8988T (cell line): ENCODE results near the gene TRPV4.

ENCODE experiments used
- DNase-seq: peaks from one replicate; pipeline ENCODE4 v3.0.0; 2011

Gene TRPV4

GRCh38 chr12:109804820-109805761, 28.1 kb downstream of the TRPV4 start:
- peak; percentile 73 for DNase-seq

GRCh38 chr12:109803678-109804077, 29.5 kb downstream of the TRPV4 start:
- DNase-seq, result no peak

GRCh38 chr12:109802828-109803227, 30.4 kb downstream of the TRPV4 start:
- no peak for DNase-seq

GRCh38 chr12:109800536-109800935, 32.7 kb downstream of the TRPV4 start:
- DNase-seq, result no peak

- DNase-seq, result no peak
Observed at GRCh38 chr12:109798691-109799090, 34.5 kb downstream of the TRPV4 start.

GRCh38 chr12:109797905-109798669, 35.1 kb downstream of the TRPV4 start:
- DNase-seq, result no peak

- DNase-seq, result no peak
Observed at GRCh38 chr12:109796057-109796456, 37.1 kb downstream of the TRPV4 start.

GRCh38 chr12:109795023-109795422, 38.2 kb downstream of the TRPV4 start:
- no peak for DNase-seq

GRCh38 chr12:109793826-109794501, 39.2 kb downstream of the TRPV4 start:
- no peak for DNase-seq

GRCh38 chr12:109793411-109793810, 39.8 kb downstream of the TRPV4 start:
- DNase-seq, result no peak

- DNase-seq, result no peak
Observed at GRCh38 chr12:109792992-109793391, 40.2 kb downstream of the TRPV4 start.

GRCh38 chr12:109789526-109790048, 43.6 kb downstream of the TRPV4 start:
- no peak for DNase-seq

GRCh38 chr12:109786799-109787198, 46.4 kb downstream of the TRPV4 start:
- DNase-seq, result no peak

- no peak for DNase-seq
Observed at GRCh38 chr12:109785854-109786253, 47.3 kb downstream of the TRPV4 start.

- no peak for DNase-seq
Observed at GRCh38 chr12:109783965-109784244, 49.3 kb downstream of the TRPV4 start.

- DNase-seq, result no peak
Observed at GRCh38 chr12:109783135-109783964, 49.8 kb downstream of the TRPV4 start.

GRCh38 chr12:109782326-109782703, 50.9 kb downstream of the TRPV4 start:
- DNase-seq, result no peak

GRCh38 chr12:109781668-109782325, 51.4 kb downstream of the TRPV4 start:
- DNase-seq, result no peak

- DNase-seq, result no peak
Observed at GRCh38 chr12:109779382-109779781, 53.8 kb downstream of the TRPV4 start.

- DNase-seq, result no peak
Observed at GRCh38 chr12:109778684-109779083, 54.5 kb downstream of the TRPV4 start.

GRCh38 chr12:109777544-109777943, 55.7 kb downstream of the TRPV4 start:
- no peak for DNase-seq

GRCh38 chr12:109776624-109777023, 56.6 kb downstream of the TRPV4 start:
- DNase-seq, result no peak
